Activated naive CD4-positive, alpha-beta T cell treated with anti-CD3 and anti-CD28 coated beads, Interleukin-2, amount 50 U/mL, for 24 hours (primary cell): Measurements from ENCODE around the gene MAP2K7.
"Not testable (repeated sequence)": the region's sequence is repeated elsewhere in the genome, so short reads cannot be mapped to it uniquely, and the experiment has no call there.

Source experiments
- H3K27ac Mint-ChIP-seq: one replicate; pipeline ENCODE4 v1.8.0; 2021; ENCODE audit warnings: mild to moderate bottlenecking, mixed read lengths
- H3K27me3 Mint-ChIP-seq: one replicate; pipeline ENCODE4 v1.8.0; 2021; ENCODE audit warnings: mixed read lengths
- H3K36me3 Mint-ChIP-seq: one replicate; pipeline ENCODE4 v1.8.0; 2021; ENCODE audit warnings: mixed read lengths
- H3K4me1 Mint-ChIP-seq: one replicate; pipeline ENCODE4 v1.8.0; 2021; ENCODE audit warnings: mixed read lengths
- H3K4me3 Mint-ChIP-seq: one replicate; pipeline ENCODE4 v1.8.0; 2021; ENCODE audit warnings: mild to moderate bottlenecking, mixed read lengths
- H3K9me3 Mint-ChIP-seq: one replicate; pipeline ENCODE4 v1.8.0; 2021; ENCODE audit warnings: mixed read lengths

Gene MAP2K7

GRCh38 chr19:7940841-7941240 is 37.2 kb downstream of the MAP2K7 start:
- Mint-ChIP-seq H3K27me3 (no peaks in the 10 kb centered on the region), H3K27ac (no peak overlapping the region), H3K36me3 (peaks cover 9% of the 10 kb centered on the region), H3K4me3 (peak overlapping the region; percentile 99), H3K9me3 (no peaks in the 10 kb centered on the region), H3K4me1 (peaks cover 36% of the 10 kb centered on the region)

- Mint-ChIP-seq H3K27me3 (no peaks in the 10 kb centered on the region), H3K36me3 (peaks cover 11% of the 10 kb centered on the region), H3K27ac (peak overlapping the region; percentile 35), H3K9me3 (no peaks in the 10 kb centered on the region), H3K4me3 (peak overlapping the region; percentile 99), H3K4me1 (peaks cover 36% of the 10 kb centered on the region)
These were observed 38.4 kb downstream of the MAP2K7 start for GRCh38 chr19:7941895-7942596.

DNA sequence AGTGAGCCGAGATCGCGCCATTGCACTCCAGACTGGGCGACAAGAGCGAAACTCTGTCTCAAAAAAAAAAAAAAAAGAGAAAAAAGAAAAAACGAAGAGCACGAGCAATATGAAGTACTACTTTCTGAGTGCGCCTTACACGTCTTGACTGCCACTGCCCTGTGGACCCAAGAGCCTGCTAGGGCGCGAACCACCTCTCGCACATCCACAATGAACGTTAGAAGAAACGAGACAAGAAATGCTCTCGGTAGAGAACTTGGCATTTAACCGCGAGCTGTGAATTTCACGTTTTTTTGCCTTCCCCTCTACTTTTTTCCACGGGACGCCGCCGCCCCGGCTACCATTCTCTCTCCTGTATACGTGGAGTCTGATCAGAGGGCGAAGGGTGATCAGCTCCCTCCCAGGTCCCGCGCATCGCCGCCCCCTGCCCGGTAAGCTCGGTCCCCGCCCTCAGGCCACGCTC is 39.3 kb downstream of the MAP2K7 start:
- H3K4me3 Mint-ChIP-seq = peak overlapping the region; percentile 99
- peaks cover 36% of the 10 kb centered on the region for H3K4me1 Mint-ChIP-seq
- H3K27ac Mint-ChIP-seq = peak overlapping the region; percentile 98
- no peaks in the 10 kb centered on the region for H3K27me3 Mint-ChIP-seq
- no peaks in the 10 kb centered on the region for H3K9me3 Mint-ChIP-seq
- H3K36me3 Mint-ChIP-seq = peaks cover 11% of the 10 kb centered on the region

GRCh38 chr19:7943444-7944176 is 39.9 kb downstream of the MAP2K7 start, which contains the start of gene TIMM44:
TSS of gene TIMM44 (minus strand) at chr19:7943666. CDS start at chr19:7943651, 15 bp downstream.
- no peaks in the 10 kb centered on the region for H3K27me3 Mint-ChIP-seq
- H3K4me1 Mint-ChIP-seq = peaks cover 35% of the 10 kb centered on the region
- peak within 1 kb of the TSS; percentile 98 for H3K27ac Mint-ChIP-seq
- peaks cover 11% of the 10 kb centered on the region for H3K36me3 Mint-ChIP-seq
- no peaks in the 10 kb centered on the region for H3K9me3 Mint-ChIP-seq
- H3K4me3 Mint-ChIP-seq = peak within 1 kb of the TSS; percentile 99

- peaks cover 31% of the 10 kb centered on the region for H3K4me1 Mint-ChIP-seq
- H3K27ac Mint-ChIP-seq = peak overlapping the region; percentile 98
- peak overlapping the region; percentile 99 for H3K4me3 Mint-ChIP-seq
- H3K9me3 Mint-ChIP-seq = no peaks in the 10 kb centered on the region
- no peaks in the 10 kb centered on the region for H3K27me3 Mint-ChIP-seq
- H3K36me3 Mint-ChIP-seq = peaks cover 8% of the 10 kb centered on the region
These were observed 40.6 kb downstream of the MAP2K7 start for GRCh38 chr19:7944177-7944761.

DNA sequence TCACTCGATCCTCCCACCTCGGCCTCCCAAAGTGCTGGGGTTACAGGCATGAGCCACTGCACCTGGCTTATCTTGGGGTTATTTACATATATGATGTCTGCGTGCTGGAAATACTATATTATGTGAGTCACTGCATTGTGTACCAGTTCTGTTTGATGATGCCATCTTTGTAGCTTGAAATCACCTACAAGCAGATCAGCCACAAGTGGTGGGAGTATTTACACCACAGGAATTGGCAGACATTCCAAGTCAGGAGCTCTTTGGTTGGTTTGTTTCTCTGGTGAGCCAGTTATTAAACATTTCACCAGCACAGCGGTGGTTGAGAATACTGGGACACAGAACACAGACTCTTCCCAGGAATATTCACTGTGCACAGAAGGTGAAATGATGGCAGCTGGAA is 44.3 kb downstream of the MAP2K7 start:
- H3K27me3 Mint-ChIP-seq = no peaks in the 10 kb centered on the region
- no peak overlapping the region for H3K27ac Mint-ChIP-seq
- H3K4me1 Mint-ChIP-seq = peaks cover 15% of the 10 kb centered on the region
- H3K9me3 Mint-ChIP-seq = no peaks in the 10 kb centered on the region
- H3K36me3 Mint-ChIP-seq = peaks cover 2% of the 10 kb centered on the region
- H3K4me3 Mint-ChIP-seq = no peak overlapping the region

DNA sequence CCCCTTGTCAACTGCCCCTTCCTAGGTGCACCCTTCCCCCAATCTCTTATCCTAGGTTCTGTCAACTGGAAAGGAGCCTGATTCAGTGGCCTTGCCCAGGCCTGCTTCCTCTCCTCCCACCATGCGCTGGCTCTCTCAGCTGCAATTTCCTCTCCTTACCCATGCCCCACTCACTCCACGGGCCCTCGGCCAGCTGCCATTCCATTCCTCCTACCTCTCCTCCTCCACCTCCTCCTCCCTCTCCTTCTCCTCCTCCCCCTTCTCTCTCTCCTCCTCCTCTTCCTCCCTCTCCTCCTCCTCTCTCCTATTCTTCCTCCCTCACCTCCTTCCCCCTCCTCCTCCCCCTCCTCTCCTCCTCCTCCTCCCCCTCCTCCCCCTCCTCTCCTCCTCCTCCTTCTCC is 49.4 kb downstream of the MAP2K7 start:
- peaks cover 2% of the 10 kb centered on the region for H3K36me3 Mint-ChIP-seq
- no peaks in the 10 kb centered on the region for H3K4me1 Mint-ChIP-seq
- no peak overlapping the region for H3K4me3 Mint-ChIP-seq
- H3K27me3 Mint-ChIP-seq = no peaks in the 10 kb centered on the region
- no peak overlapping the region for H3K27ac Mint-ChIP-seq
- no peaks in the 10 kb centered on the region for H3K9me3 Mint-ChIP-seq

GRCh38 chr19:7953576-7953975 is 49.9 kb downstream of the MAP2K7 start:
- no peaks in the 10 kb centered on the region for H3K9me3 Mint-ChIP-seq
- no peak overlapping the region for H3K4me3 Mint-ChIP-seq
- H3K27me3 Mint-ChIP-seq = no peaks in the 10 kb centered on the region
- no peak overlapping the region for H3K27ac Mint-ChIP-seq
- peaks cover 2% of the 10 kb centered on the region for H3K36me3 Mint-ChIP-seq
- H3K4me1 Mint-ChIP-seq = no peaks in the 10 kb centered on the region

DNA sequence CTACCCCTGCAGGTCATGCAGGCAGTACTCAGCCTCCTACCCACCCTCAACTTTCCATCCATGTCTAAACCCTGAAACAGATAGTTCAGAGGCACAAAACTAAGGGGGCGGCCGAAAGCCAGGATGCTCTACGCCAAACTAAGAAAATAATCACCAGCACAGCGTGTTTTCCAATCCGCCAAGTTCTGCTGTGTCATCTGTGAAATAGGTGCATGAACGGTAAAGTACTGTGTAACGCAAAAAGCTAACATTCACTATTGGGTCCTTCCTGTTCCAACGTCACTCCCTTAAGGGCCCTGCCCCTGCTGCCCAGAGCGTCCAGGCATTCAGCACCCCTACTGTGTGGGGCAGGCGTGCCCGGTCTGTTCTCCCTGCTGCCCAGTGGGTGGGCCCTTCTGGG is 52.0 kb downstream of the MAP2K7 start:
- Mint-ChIP-seq H3K9me3 (no peaks in the 10 kb centered on the region), H3K4me1 (no peaks in the 10 kb centered on the region), H3K27me3 (no peaks in the 10 kb centered on the region), H3K27ac (no peak overlapping the region), H3K4me3 (no peak overlapping the region), H3K36me3 (peaks cover 2% of the 10 kb centered on the region)

GRCh38 chr19:7959211-7959610 is 55.5 kb downstream of the MAP2K7 start:
- Mint-ChIP-seq H3K9me3 (no peaks in the 10 kb centered on the region), H3K4me3 (no peak overlapping the region), H3K27ac (peak overlapping the region; percentile 23), H3K27me3 (no peaks in the 10 kb centered on the region), H3K4me1 (no peaks in the 10 kb centered on the region), H3K36me3 (peaks cover 4% of the 10 kb centered on the region)

DNA sequence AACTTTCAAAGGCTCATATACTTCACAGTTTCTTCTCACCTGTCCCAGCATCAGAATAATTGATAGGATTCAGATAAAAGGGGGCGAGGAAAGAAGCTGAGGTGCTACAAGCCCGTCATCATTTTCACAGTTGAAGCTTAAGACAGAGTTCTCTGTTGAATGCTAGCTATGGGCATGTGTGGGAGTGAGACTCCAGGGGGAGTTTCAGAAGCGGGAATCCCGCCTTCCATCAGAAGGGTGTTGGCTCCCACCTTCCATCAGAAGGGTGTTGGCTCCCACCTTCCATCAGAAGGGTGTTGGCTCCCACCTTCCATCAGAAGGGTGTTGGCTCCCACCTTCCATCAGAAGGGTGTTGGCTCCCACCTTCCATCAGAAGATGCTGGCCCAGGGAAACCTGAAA is 57.4 kb downstream of the MAP2K7 start:
- H3K36me3 Mint-ChIP-seq, H3K9me3 Mint-ChIP-seq, H3K27ac Mint-ChIP-seq, H3K4me3 Mint-ChIP-seq, H3K27me3 Mint-ChIP-seq, H3K4me1 Mint-ChIP-seq: not testable (repeated sequence)

- H3K27me3 Mint-ChIP-seq = no peaks in the 10 kb centered on the region
- no peak overlapping the region for H3K4me3 Mint-ChIP-seq
- no peaks in the 10 kb centered on the region for H3K4me1 Mint-ChIP-seq
- no peaks in the 10 kb centered on the region for H3K9me3 Mint-ChIP-seq
- H3K27ac Mint-ChIP-seq = no peak overlapping the region
- H3K36me3 Mint-ChIP-seq = peaks cover 5% of the 10 kb centered on the region
These were observed 58.4 kb downstream of the MAP2K7 start for GRCh38 chr19:7961920-7962626.

DNA sequence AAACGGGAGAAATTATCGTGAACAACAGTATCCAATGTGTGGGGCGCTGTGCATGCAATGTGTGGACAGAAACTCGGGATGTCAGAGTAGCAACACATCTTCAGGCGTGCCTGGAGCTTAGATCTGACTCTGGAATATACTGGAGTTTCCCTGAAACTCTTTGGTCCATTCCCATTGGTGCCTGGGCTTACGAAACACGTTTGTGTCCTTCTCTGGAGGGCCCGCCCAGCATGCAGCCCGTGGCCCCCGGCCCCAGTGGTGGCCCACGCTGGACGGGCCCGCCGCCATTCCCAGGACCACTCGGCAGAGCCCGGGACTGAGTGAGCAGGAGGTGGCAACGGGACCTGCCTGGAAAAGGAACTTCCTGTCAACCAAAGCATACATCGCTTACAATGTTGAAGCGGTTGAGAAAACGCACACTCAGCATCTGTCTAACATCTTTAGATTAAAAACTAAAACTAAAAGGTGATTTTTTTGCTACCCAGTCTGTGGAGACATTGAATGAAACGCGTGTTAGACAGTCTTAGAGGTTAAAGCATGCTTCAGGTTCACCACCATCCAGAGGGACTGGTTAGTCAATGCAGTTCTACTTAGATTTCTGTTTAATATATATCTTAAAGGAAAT is 59.1 kb downstream of the MAP2K7 start:
- H3K4me3 Mint-ChIP-seq = no peak overlapping the region
- H3K27me3 Mint-ChIP-seq = no peaks in the 10 kb centered on the region
- peaks cover 5% of the 10 kb centered on the region for H3K36me3 Mint-ChIP-seq
- H3K9me3 Mint-ChIP-seq = no peaks in the 10 kb centered on the region
- H3K27ac Mint-ChIP-seq = no peak overlapping the region
- H3K4me1 Mint-ChIP-seq = no peaks in the 10 kb centered on the region

- Mint-ChIP-seq H3K36me3 (peaks cover 5% of the 10 kb centered on the region), H3K9me3 (no peaks in the 10 kb centered on the region), H3K4me3 (no peak overlapping the region), H3K27me3 (no peaks in the 10 kb centered on the region), H3K27ac (no peak overlapping the region), H3K4me1 (no peaks in the 10 kb centered on the region)
These were observed 59.9 kb downstream of the MAP2K7 start for GRCh38 chr19:7963566-7963965.
